GM04503 (cell line): ENCODE measurements around the gene PHF20.
"Not testable (repeated sequence)": the region's sequence is repeated elsewhere in the genome, so short reads cannot be mapped to it uniquely, and the experiment has no call there.

Experiments
- DNase-seq: peaks from one replicate; pipeline ENCODE4 v3.0.0-alpha.2; 2012; ENCODE audit warnings: low read depth

Gene PHF20

GRCh38 chr20:35975576-35976373 is 204.0 kb downstream of the PHF20 start:
- DNase-seq = no peak

- DNase-seq = no peak
These were observed 206.3 kb downstream of the PHF20 start for GRCh38 chr20:35978041-35978513.

- DNase-seq = no peak
These were observed 207.7 kb downstream of the PHF20 start for GRCh38 chr20:35979544-35979943.

GRCh38 chr20:35981969-35982368 is 210.2 kb downstream of the PHF20 start:
- no peak for DNase-seq

- DNase-seq = no peak
These were observed 212.6 kb downstream of the PHF20 start for GRCh38 chr20:35984382-35984781.

- DNase-seq = no peak
These were observed 214.0 kb downstream of the PHF20 start for GRCh38 chr20:35985806-35986205.

GRCh38 chr20:35988910-35989463 is 217.2 kb downstream of the PHF20 start:
- DNase-seq = no peak

GRCh38 chr20:35991142-35991771 is 219.4 kb downstream of the PHF20 start:
- DNase-seq = no peak

- DNase-seq = no peak
These were observed 221.0 kb downstream of the PHF20 start for GRCh38 chr20:35992713-35993335.

GRCh38 chr20:35994994-35995453 is 223.2 kb downstream of the PHF20 start:
- DNase-seq = no peak

- not testable (repeated sequence) for DNase-seq
These were observed 224.7 kb downstream of the PHF20 start for GRCh38 chr20:35996492-35996891.
